ENCODE results near the gene ZFYVE9. TPM values are rescaled to one million over a fixed set of nuclear protein-coding genes. Genes with fewer than 3 reads are reported as not detected.
"Not testable (repeated sequence)": the region's sequence is repeated elsewhere in the genome, so short reads cannot be mapped to it uniquely, and the experiment has no call there.

ZFYVE9 gene
- total RNA-seq, 4 donors from 2014 or later, result 23.1 to 35.0 (median 27.7) TPM

DNA sequence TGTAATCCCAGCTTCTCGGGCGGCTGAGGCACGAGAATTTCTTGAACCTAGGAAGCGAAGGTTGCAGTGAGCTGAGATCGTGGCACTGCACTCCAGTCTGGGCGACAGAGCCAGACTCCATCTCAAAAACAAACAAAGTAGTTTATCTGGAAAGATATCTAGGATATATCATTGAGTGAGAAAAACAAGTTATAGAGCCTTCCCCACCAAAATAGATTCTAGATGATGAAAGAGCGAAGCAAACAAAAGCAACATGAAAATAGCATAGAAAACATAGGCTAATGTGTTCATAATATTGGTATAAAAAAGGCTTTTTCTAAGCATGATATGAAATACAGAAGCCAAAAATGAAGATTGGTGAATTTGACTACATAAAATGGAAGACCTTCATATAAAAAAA lies 52.1 kb downstream of the ZFYVE9 start:
- TF ChIP-seq CTCF (IDR thresholded peaks at IDR 0.05), result no peak
- ATAC-seq (ENCODE audit: low FRiP score) (no peak), DNase-seq (ENCODE audit: low spot score) (no peak)

GRCh38 chr1:52195161-52195560 lies 53.3 kb downstream of the ZFYVE9 start:
- ATAC-seq (ENCODE audit: low FRiP score) (no peak), DNase-seq (ENCODE audit: low spot score) (no peak)
- no peak for TF ChIP-seq CTCF (IDR thresholded peaks at IDR 0.05)

- no peak for DNase-seq (ENCODE audit: low spot score)
- ATAC-seq (ENCODE audit: low FRiP score), result no peak
- TF ChIP-seq CTCF (IDR thresholded peaks at IDR 0.05), result no peak
Observed at GRCh38 chr1:52203935-52204625, 62.2 kb downstream of the ZFYVE9 start.

DNA sequence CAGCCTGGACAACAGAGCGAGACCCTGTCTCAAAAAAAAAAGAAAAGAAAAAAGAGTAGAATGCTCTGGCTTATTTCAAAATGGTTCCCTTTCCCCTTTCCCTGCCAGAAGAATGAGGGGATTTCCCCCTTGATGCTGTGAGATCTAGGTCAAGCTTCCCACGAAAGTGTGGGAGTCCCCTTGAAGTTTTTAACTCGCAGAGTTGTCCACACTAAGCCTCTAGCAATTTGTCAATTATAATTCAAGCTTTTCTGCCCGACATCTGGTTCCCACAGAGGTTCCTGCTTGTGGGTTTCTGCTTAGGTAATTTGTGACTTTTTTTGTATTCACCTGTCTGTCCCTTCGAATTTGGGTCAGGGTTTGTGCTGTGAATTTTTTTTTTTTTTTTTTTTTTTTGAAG lies 62.8 kb downstream of the ZFYVE9 start:
- ATAC-seq (ENCODE audit: low FRiP score), result no peak
- no peak for TF ChIP-seq CTCF (IDR thresholded peaks at IDR 0.05)
- no peak for DNase-seq (ENCODE audit: low spot score)

DNA sequence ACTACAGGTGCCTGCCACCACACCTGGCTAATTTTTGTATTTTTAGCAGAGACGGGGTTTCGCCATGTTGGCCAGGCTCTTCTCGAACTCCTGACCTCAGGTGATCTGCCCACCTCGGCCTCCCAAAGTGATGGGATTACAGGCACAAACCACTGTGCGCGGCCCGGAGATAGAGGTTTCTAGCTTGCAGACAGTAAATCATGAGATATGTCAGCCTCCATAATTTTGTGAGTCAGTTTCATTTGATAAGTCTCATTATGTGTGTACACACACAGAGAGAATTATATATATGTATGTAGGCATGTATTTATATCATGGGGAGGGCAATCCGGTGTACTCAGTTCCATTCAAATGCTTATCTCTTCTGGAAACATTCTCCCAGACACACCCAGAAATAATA lies 64.8 kb downstream of the ZFYVE9 start:
- DNase-seq (ENCODE audit: low spot score); ATAC-seq (ENCODE audit: low FRiP score): not testable (repeated sequence)

DNA sequence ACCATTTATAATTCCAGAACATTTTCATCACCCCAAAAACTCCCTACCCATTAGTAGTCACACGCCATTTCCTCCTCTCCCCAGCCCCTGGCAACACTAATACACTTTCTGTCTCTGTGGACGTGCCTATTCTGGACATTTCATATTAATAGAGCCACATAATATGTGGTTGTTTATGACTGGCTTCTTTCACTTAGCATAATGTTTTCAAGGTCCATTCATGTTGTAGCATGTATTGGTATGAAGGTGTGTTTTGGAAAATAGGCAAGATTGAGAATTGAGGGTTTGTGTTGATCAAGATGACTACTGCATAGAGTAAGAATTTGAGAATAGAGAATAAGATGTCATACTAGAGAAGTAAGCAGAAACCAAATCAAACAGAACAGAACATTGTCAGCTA lies 67.5 kb downstream of the ZFYVE9 start:
- TF ChIP-seq CTCF (IDR thresholded peaks at IDR 0.05), result no peak
- ATAC-seq (ENCODE audit: low FRiP score), result no peak
- no peak for DNase-seq (ENCODE audit: low spot score)

- no peak for ATAC-seq (ENCODE audit: low FRiP score)
- no peak for TF ChIP-seq CTCF (IDR thresholded peaks at IDR 0.05)
- DNase-seq (ENCODE audit: low spot score), result no peak
Observed at GRCh38 chr1:52210044-52210443, 68.2 kb downstream of the ZFYVE9 start.
